Mucosa of descending colon (tissue), 3 donors: ENCODE measurements around the gene NAGA. TPM values are rescaled to one million over a fixed set of nuclear protein-coding genes. Genes with fewer than 3 reads are reported as not detected.

Experiments used
- ATAC-seq: fragments of 200-7000 bp; cut with Tn5 transposase; one replicate; pipeline ENCODE4 v1.9.1; 2020; ENCODE audit warnings: mild to moderate bottlenecking, moderate library complexity
- DNase-seq, 3 donors: peaks; one replicate each; pipeline ENCODE4 v3.0.0-alpha.2; 2020
- H3K36me3 ChIP-seq: fragments of 200-600 bp; one replicate; pipeline ENCODE4 v1.8.0; 2021; ENCODE audit warnings: low read depth, mild to moderate bottlenecking
- H3K4me1 ChIP-seq: fragments of 200-600 bp; one replicate; pipeline ENCODE4 v1.8.0; 2021; ENCODE audit warnings: low read depth, mild to moderate bottlenecking
- H3K4me3 ChIP-seq: fragments of 200-600 bp; one replicate; pipeline ENCODE4 v1.8.0; 2021; ENCODE audit warnings: mild to moderate bottlenecking
- H3K9me3 ChIP-seq: fragments of 200-600 bp; one replicate; pipeline ENCODE4 v1.8.0; 2021; ENCODE audit warnings: mild to moderate bottlenecking
- intact Hi-C, 2 donors: fragments of 100-400 bp; cut with DNase I in 1 of 2; cut with micrococcal nuclease in 1 of 2; formaldehyde crosslinking; loops; one replicate each; pipeline versions ENCODE4 v1.11.0 to v1.11.1; 2022; cut with DNase I, micrococcal nuclease
- total RNA-seq, 3 donors: library from RNA; stranded (reverse); fragmentation: NEBNext Ultra II Directional in 2 of 3; extraction: Animal tissue kit (Norgen Biotek cat#: 25700) in 2 of 3; gene quantifications; one replicate each; pipeline versions ENCODE4 v1.2.1 to v1.2.4, GENCODE V29; 2021 to 2023
- TF ChIP-seq, protein P1 (sequence below): fragments of 200-600 bp; IDR thresholded peaks from one replicate; pipeline ENCODE4 v1.8.0; 2022; ENCODE audit warnings: antibody characterized with exemption, mild to moderate bottlenecking
- donor health status: DM: no; HTN: no; CAD: no; lungs with moderate emphysema.
- donor health status: DM: no; HTN: no; CAD: no.
- donor health status: DM: no; HTN: yes; CAD: no.

NAGA gene
- total RNA-seq, 3 donors from 2014 or later, result 24.3 to 35.8 (median 35.4) TPM

DNA sequence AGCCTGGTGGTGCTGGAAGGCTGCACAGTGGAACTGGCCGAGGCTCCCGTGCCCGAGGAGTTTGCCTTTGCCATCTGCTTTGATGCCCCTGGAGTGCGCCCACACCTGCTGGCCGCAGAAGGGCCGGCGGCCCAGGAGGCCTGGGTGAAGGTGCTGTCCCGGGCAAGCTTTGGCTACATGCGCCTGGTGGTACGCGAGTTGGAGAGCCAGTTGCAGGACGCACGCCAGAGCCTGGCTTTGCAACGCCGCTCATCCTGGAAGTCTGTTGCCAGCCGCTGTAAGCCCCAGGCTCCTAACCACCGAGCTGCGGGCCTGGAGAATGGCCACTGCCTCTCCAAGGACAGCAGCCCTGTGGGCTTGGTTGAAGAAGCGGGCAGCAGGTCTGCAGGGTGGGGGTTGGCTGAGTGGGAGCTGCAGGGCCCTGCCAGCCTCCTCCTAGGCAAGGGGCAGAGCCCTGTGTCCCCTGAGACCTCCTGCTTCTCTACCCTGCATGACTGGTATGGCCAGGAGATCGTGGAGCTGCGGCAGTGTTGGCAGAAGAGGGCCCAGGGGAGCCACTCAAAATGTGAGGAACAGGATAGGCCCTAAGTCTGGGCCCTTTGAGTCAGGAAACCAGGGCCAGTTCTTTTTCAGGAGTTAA lies 7.0 kb upstream of the NAGA start:
- H3K9me3 ChIP-seq, result no peaks in the 10 kb centered on the region
- DNase-seq (no peak), ATAC-seq (no peak)
- intact Hi-C loops, result no loop called here
- no peak overlapping the region for H3K4me3 ChIP-seq
- H3K36me3 ChIP-seq, result no peaks in the 10 kb centered on the region
- peaks cover 29% of the 10 kb centered on the region for H3K4me1 ChIP-seq
- TF ChIP-seq, protein P1, sequence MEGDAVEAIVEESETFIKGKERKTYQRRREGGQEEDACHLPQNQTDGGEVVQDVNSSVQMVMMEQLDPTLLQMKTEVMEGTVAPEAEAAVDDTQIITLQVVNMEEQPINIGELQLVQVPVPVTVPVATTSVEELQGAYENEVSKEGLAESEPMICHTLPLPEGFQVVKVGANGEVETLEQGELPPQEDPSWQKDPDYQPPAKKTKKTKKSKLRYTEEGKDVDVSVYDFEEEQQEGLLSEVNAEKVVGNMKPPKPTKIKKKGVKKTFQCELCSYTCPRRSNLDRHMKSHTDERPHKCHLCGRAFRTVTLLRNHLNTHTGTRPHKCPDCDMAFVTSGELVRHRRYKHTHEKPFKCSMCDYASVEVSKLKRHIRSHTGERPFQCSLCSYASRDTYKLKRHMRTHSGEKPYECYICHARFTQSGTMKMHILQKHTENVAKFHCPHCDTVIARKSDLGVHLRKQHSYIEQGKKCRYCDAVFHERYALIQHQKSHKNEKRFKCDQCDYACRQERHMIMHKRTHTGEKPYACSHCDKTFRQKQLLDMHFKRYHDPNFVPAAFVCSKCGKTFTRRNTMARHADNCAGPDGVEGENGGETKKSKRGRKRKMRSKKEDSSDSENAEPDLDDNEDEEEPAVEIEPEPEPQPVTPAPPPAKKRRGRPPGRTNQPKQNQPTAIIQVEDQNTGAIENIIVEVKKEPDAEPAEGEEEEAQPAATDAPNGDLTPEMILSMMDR, result no peak

DNA sequence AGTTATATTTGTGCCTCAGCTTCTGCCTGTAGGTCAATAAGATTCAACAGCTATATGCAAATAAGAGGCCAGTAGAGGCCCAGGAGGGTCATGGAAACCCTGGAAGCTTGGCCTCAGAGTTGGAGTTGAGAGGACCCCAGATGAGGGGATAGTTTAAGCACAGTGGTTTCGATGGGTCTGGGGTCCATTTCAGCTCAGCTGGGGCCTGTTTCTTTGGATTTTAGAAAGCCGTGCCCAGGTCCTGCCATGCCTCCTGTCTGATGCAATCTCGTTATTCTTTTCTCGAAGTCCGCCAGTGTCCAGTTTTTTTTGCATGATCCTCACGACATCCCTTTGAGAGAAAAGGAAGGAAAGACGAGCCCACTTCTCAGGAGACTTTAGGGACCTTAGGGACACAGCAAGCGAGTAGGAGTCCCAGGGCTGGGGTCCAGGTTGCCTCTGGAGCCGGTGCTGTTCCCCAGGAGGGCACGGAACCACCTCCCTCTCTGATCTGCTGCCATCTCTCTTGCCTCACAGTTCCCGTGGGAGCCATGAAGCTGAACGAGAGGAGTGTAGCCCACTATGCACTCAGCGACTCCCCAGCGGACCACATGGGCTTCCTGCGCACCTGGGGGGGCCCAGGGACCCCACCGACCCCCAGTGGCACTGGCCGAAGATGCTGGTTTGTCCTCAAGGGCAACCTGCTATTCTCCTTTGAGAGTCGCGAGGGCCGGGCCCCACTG lies 6.3 kb upstream of the NAGA start:
- peaks cover 29% of the 10 kb centered on the region for H3K4me1 ChIP-seq
- H3K4me3 ChIP-seq, result no peak overlapping the region
- no peaks in the 10 kb centered on the region for H3K36me3 ChIP-seq
- DNase-seq (no peak), ATAC-seq (no peak)
- intact Hi-C loops, result no loop called here
- TF ChIP-seq, protein P1, result no peak
- no peaks in the 10 kb centered on the region for H3K9me3 ChIP-seq

DNA sequence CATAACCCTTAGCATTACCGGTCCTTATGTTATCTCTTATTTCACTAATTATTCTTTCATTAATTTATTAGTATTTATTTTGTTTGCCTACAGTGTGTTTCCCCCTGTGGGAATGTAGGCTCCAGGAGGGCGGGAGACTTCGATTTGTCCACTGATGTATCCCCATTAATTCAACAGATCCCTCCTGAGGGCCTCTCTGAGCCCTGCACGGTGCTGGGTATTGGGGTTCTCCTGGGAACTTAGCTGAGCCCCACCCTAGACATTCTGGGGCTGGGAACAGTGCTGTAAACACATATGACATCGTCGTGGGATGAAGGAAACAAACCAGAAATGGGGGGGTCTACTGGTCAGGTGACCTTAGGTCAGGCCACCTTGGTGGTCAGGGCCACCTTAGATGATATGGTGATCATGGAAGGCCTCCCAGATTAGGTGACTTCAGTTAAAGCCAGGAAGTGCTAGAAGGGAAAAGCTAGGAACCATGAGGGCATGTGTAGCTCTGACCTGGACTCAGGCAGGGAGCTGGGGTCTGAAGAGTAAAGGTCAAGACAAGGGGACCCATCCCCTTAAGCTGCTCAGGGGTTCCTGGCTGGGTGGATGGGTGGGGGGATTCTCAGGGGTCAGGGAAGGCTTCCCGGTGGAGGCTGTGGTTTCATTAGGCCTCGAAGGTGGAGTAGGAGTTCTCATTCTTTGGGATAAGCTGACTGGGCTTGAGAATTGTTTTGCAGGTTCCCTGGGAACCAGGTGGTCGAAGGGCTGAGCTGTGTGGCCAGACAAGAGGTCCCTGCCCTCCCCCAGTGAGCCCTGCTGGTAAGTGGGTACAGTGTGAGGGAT lies 4.4 kb upstream of the NAGA start:
- no peak for ATAC-seq
- Histone ChIP-seq H3K4me3 (no peak overlapping the region), H3K9me3 (no peaks in the 10 kb centered on the region), H3K36me3 (peaks cover 3% of the 10 kb centered on the region), H3K4me1 (peaks cover 31% of the 10 kb centered on the region)
- TF ChIP-seq, protein P1, result no peak
- intact Hi-C loops, result no loop called here
- DNase-seq, result no peak

DNA sequence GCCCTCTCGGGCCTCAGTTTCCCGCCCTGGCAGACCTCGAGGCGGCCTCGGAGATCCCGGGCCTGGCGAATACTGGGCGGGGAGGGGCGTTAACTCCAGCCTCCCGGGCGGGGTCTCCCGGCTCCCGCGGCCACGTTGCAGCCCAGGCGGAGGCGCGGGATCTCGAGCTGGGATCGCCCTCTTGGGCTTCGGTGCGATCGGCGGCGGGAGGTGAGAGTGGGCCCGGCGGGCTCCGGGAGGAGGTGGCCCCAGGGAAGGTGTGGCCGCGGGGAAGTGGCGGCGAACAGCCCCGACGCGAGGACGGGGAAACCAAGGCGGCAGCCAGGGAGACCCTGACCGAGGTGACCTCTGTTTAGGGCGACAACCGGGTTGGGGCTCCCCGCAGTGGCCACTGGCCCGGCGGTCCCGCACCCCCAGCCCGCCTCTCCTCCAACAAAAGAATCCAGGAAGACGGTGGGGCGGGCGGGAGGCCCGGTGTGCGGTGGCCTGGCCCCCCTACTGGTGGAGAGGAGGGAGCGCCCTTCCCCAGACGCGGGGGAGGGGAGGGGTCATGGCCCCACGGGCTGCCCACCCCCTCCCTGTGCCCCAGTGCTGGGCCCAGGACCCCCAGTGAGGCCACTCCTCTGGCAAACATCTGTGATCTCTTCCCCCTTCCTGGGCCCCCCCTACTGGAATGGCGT lies 3.7 kb upstream of the NAGA start, which contains the start of gene PHETA2:
Gene PHETA2, plus strand, starts transcription at position 117 of the 680 bp plus-strand sequence. CDS start 3,046 bp downstream, outside the sequence.
- Histone ChIP-seq H3K9me3 (no peaks in the 10 kb centered on the region), H3K4me3 (peak within 1 kb of the TSS; percentile 41), H3K36me3 (peaks cover 3% of the 10 kb centered on the region), H3K4me1 (peaks cover 35% of the 10 kb centered on the region)
- ATAC-seq, result peak; percentile 14
- intact Hi-C loops, result no loop called here
- TF ChIP-seq, protein P1, result peak; percentile 26
- DNase-seq, result peak; percentile 67 to 78 (median 73)

DNA sequence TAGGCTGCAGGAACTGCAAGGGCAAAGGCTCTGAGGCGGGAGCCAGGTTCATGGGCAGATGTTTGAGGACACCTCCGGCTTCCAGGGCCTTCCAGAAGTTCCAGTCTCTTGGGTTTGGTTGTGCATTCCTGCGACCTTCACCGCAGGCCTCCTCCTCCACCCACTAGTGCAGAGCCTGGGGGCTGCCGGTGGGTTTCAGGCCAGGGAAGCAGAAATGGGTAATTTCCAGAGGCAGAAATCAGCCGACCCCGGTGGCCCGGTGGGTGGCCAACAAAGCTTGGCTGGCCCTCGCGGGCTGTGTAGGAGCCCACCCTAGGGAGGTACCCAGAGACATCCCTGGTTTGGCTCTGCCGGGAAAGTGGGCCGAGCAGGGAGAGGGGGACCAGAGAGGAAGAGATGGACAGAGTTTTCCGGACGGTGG lies 3.0 kb upstream of the NAGA start:
- Histone ChIP-seq H3K4me3 (no peak overlapping the region), H3K9me3 (no peaks in the 10 kb centered on the region), H3K4me1 (peaks cover 29% of the 10 kb centered on the region), H3K36me3 (peaks cover 3% of the 10 kb centered on the region)
- TF ChIP-seq, protein P1, result no peak
- ATAC-seq, result no peak
- intact Hi-C loops, result no loop called here
- DNase-seq, result no peak
